GM19099 (cell line): ENCODE data around the gene MYO7B.

Experiments
- POLR2A ChIP-seq: IDR thresholded peaks from 3 replicates; pipeline ENCODE4 v1.6.1; 2011; ENCODE audit warnings: low read depth; ENCODE audit not compliant: insufficient read length; ENCODE audit errors: extremely low read depth

MYO7B gene

DNA sequence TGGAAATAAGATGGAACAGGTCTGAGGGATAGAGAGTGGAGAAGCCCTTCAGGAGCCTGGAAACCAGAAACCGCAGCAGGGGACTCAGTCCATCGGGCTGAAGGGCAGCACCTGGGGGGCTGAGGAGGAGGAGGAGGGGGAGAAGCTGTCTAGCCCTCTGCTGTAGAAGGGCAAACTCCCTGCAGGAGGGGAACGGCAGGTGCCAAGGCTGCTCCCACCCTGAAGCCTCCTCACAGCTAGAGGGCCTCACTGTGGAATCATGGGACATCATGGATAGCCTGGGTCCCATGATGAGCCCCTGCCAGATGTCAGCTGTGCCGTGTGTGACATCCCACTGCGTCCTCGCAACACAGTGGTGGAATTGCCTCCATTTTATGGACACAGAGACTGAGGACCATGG, 435 bp downstream of the MYO7B start:
- TF ChIP-seq POLR2A = no peak

DNA sequence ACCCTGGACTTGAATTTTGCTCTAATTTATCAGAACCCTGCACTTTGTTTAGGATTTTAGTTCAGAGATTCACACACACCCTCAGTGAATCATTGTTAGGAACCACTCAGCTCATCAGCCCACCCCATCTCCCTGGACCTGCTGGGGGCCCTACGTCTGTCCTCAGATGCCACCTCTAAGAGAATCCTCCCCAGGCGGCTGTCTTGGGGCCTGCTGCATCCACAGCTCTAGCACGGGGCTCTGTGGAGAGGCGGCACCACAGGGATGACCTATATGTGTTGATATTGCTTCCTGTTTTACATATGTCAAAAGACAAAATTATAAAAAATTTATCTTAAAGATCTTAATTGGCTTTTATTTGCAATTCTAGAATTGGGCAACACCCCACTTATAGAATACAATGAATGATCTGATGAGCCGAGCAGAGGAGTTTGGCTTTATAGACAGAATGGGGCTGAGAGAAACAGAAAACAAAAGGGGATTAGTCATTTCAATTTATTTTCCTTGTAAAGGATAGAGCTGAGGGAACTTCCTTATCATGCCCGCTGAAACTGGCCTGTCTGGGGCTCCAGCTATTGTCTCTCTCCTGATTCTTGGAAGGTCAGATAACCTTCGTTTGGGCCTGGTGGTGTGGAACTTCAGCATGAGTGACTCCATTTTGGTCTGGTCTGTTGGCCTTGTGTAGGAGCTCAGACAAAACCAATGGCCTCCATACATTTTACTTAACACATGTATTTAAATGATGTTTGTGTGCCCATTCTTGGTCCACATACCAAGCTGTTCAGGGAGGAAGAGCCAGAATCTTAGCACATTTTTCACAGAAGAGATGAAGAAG, 1.4 kb downstream of the MYO7B start:
- no peak for TF ChIP-seq POLR2A

DNA sequence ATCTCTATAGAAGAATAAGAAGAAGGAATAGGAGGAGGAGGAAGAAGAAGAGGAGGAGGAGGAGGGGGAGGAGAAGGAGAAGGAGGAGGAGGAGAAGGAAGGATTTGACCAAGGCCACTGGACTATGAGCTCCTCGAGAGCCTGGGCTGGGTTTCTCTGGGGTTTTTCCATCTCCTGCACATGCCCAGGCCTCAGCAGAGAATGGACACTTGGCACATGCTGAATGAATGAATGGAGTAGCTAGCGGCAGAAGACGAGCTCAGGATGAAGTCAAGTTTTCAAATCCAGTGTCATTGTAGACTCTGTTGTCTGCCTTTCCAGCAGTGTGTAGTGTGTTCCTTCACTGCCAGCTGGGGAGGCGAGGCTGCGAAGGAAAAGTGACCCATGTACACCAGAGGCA, 2.2 kb downstream of the MYO7B start:
- TF ChIP-seq POLR2A = no peak

- TF ChIP-seq POLR2A = no peak
These were observed 6.3 kb downstream of the MYO7B start for GRCh38 chr2:127541809-127542208.

GRCh38 chr2:127542231-127542630, 6.7 kb downstream of the MYO7B start:
- no peak for TF ChIP-seq POLR2A

GRCh38 chr2:127545189-127545588, 9.7 kb downstream of the MYO7B start:
- TF ChIP-seq POLR2A = no peak

- no peak for TF ChIP-seq POLR2A
These were observed 10.3 kb downstream of the MYO7B start for GRCh38 chr2:127545796-127546195.

DNA sequence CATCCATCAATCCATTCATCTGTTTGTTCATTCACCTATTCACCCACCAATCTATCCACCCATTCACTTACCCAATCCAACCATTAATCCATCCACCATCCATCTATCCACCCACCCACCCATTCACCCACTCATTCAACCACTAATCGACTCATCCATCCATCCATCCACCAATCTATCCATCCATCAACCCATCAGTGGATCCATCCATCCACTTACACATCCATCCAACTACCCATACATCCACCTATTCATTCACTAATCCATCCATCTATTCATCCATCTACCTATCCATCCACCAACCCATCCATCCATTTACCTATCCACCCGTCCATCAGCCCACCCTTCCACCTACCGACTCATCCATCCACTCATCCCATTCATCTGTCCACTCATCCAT, 11.3 kb downstream of the MYO7B start:
- no peak for TF ChIP-seq POLR2A

DNA sequence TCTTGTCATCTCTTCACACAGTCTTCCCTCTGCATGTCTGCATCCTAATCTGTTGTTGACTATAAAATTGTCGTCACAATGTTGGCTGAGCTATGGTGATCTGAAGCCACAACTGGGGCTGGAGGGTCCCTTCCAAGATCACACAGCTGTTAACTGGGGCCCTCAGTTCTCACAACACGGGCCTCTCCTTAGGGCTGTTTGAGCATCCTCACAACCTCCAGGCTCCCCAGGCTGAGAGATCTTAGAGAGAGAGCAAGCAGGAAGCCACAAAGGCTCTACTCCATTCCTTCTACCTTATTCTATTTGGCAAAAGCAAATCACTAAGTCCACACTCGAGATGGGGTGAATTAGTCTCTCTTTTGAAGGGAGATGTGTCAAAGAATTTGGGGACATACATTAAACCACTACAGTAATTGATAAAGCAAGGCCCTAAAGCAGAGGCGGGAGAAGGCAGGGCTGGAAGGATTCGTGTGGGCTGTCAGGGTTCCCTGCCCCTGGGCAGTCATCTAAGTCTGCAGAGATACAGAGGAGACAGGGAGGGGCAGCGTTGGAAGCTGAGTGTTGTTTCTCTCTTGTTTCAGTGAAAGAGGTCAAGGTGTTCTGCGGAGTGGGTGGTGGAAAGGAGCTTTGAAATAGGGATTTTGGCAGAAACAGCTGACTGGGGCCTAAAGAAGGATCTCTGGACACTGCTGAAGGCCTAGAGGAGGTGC, 15.9 kb downstream of the MYO7B start:
- no peak for TF ChIP-seq POLR2A

DNA sequence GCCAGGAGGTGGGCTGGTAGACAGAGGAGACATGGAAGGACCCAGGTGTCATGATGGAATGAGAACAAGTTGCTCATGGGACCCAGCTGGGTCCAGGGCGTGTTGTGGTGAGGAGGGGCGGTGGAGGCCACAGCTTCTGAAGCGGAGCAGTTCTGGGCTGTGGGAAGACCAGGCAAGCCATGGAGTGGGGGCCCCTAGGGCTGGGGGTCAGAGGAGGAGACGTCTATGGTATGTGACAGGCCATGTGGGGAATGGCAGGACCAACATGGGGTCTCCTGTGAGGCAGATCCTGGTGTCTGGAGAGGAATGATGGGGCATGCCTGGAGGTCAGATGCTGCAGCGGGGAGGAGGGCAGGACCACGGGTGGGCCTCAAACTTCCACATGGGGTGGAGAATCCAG, 16.9 kb downstream of the MYO7B start:
- TF ChIP-seq POLR2A = no peak

- no peak for TF ChIP-seq POLR2A
These were observed 17.4 kb downstream of the MYO7B start for GRCh38 chr2:127552846-127553245.

DNA sequence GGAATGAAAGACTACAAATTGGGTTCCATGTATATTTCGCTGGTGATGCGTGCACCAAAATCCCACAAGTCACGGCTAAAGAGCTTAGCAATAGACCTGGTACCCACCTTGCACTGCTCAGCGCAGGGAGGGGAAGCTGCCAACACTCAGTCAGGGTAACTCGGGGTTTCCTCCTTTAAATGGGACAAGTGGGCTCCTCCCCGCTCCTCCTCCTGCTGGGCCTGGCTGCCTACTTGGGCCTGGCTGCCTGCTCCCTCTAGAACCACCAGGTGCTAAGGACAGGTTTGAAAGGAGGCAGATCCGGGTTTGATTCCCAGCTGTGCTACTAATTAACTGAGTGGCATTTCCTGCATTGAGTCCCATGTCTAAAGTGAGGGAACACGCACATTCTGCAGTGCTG, 23.4 kb downstream of the MYO7B start:
- TF ChIP-seq POLR2A = no peak

- TF ChIP-seq POLR2A = no peak
These were observed 24.0 kb downstream of the MYO7B start for GRCh38 chr2:127559454-127559853.

GRCh38 chr2:127560201-127560930, 24.9 kb downstream of the MYO7B start:
- no peak for TF ChIP-seq POLR2A

- TF ChIP-seq POLR2A = no peak
These were observed 25.4 kb downstream of the MYO7B start for GRCh38 chr2:127560931-127561280.

DNA sequence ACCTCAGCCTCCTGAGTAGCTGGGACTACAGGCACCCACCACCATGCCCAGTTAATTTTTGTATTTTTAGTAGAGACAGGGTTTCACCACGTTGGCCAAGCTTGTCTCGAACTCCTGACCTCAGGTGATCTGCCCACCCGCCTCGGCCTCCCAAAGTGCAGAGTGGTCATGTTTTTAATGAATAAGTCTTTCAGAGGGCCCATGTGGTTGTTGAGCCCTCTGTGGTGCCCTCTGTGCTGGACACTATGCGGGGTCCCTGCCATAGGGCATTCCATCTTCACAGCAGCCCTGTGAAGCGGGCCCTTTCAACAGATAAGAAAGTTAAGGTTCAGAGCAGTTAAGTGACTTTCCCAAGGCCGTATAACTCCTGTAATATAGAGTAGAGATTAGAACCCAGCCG, 25.9 kb downstream of the MYO7B start:
- no peak for TF ChIP-seq POLR2A
